ENCODE data around the gene FNIP1.
"Not testable (repeated sequence)": the region's sequence is repeated elsewhere in the genome, so short reads cannot be mapped to it uniquely, and the experiment has no call there.

FNIP1 gene

DNA sequence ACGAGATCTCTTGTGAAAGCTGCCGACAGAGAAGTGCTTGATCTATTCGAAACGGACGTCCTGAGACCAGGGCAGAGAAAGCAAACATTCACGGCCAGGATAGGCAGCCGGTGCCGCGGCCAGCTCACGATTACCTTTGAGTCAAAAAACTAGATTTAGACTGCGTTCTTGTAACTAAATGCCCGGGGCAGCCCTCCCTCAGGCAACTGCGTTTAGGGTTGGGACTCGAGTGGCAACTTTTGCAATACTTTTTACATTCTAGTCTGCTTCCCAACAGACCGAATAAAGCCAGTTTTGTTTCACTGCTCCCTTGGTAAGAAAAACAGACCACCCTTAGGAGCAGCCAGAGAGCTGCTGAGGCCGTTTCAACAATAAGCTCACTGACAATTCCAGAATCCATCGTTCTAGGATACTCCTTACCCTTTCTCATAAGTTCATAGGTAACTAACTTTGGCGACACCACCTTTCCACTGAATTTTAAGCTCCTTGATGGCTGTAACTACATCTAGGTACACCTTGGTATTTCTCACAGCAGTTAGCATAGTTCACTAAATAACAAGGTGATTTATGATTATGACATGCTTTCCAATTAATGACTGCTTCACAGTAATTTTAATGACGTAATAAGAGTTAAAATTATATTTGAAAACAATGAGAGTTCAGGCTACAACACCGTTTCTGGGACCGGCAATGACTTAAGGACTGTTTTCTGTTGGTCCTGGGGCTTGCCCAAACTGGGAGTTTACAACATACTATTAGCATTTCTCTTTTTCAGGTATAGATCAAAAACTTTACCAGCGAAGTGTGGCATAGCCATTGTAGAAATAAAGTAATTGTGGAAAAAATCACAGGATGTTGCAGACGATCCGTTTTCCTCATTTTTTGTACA is 160.9 kb downstream of the FNIP1 start:
- DNase-seq, result no peak

- DNase-seq, result peak; percentile 99
Measured at GRCh38 chr5:131634996-131635683, 161.7 kb downstream of the FNIP1 start, which contains the start of gene RAPGEF6. Gene RAPGEF6, minus strand, starts transcription at chr5:131635229. Its CDS starts 199 bp downstream, at chr5:131635030.

- peak; percentile 65 for DNase-seq
Measured at GRCh38 chr5:131634666-131634995, 162.2 kb downstream of the FNIP1 start.

- no peak for DNase-seq
Measured at GRCh38 chr5:131634238-131634637, 162.6 kb downstream of the FNIP1 start.

GRCh38 chr5:131633830-131634229 is 163.0 kb downstream of the FNIP1 start:
- no peak for DNase-seq

DNA sequence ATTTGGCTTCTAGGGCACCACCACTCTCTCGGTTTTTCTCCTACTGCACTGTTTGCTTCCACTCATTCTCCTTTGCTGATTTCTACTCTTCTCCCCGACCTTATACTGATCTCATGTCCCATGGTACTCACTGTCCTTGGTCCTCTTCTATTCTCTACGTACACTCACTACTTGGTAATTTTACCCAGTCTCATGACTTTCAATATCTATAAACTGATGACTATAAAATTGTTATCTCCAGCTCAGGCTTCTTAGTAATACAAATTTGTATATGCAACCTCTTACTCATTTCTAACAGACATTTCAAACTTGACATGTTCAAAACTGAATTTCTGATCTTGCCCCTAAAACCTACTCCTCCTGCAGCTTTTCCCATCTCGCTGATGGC is 165.9 kb downstream of the FNIP1 start:
- DNase-seq, result peak; percentile 24

- no peak for DNase-seq
Measured at GRCh38 chr5:131630208-131630962, 166.4 kb downstream of the FNIP1 start.

GRCh38 chr5:131628990-131629389 is 167.8 kb downstream of the FNIP1 start:
- DNase-seq, result no peak

DNA sequence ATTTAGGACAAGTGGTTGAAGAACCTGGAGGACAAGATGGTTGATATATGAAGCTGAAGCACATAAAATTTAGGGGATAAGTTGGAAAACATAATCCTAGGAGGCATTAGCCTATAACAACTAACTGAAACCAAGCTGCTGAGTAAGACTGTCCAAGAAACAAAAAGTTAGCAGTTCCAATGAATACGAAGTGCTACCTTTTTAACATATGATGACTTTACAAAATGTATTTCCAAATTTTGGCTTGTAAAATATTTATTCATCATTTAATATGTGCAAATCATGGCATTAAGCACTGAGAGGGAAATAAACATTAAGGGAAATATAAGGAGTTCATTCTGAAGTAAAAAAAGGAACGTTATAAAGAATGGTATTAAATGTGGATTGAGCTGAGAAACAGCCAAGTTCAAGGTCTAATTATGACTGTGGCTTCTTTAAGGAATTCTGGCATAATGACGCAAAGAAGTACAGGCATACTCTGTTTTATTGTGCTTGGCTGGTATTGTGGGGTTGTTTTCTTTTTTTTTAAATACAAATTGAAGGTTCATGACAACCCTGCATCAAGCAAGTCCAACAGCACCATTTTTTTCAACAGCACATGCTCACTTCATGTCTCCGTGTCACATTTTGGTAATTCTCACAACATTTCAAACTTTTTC is 169.5 kb downstream of the FNIP1 start:
- no peak for DNase-seq

DNA sequence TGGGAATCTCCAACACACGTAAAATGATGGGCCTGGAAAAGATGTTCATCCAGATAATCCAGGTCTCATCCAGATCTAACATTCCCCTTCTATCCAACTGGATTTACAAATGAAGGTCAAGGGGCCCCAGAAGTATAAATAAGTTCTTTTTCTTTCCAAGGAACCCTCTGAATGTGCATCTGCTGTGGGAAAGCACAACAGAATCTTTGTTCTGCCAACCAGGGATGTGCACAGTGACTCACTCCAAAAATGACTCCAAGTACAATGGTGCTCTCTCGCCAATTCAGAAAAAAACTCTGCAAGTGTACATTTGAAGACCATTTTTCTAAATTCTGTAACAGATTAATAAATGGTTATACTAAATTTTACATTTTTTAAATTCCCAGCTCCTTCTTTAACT is 174.2 kb downstream of the FNIP1 start:
- no peak for DNase-seq

DNA sequence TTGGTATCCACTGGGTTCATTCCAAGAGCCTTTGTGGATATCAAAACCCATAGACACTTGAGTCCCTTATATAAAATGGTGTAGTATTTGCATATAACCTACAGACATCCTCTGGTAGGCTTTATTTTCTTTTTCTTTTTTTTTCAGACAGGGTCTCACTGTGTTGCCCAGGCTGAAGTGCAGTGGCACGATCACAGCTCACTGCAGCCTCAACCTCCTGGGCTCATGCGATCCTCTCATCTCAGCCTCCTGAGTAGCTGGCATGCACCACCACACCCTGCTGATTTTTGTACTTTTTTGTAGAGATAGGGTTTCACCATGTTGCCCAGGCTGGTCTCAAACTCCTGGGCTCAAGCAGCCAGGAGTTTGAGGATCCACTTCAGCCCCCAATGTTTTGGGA is 175.7 kb downstream of the FNIP1 start:
- not testable (repeated sequence) for DNase-seq

DNA sequence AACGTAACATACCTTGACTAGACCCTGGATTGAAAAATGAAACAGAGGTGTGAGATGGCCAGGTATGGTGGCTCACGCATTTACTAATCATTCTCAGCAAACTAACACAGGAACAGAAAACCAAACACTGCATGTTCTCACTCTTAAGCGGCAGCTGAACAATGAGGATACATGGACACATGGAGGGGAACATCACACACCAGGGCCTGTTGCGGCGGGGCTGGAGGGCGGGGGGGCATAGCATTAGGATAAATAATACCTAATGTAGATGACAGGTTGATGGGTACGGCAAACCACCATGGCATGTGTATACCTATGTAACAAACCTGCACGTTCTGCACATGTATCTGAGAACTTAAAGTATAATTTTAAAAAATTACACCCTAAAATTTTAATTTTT is 177.7 kb downstream of the FNIP1 start:
- no peak for DNase-seq

DNA sequence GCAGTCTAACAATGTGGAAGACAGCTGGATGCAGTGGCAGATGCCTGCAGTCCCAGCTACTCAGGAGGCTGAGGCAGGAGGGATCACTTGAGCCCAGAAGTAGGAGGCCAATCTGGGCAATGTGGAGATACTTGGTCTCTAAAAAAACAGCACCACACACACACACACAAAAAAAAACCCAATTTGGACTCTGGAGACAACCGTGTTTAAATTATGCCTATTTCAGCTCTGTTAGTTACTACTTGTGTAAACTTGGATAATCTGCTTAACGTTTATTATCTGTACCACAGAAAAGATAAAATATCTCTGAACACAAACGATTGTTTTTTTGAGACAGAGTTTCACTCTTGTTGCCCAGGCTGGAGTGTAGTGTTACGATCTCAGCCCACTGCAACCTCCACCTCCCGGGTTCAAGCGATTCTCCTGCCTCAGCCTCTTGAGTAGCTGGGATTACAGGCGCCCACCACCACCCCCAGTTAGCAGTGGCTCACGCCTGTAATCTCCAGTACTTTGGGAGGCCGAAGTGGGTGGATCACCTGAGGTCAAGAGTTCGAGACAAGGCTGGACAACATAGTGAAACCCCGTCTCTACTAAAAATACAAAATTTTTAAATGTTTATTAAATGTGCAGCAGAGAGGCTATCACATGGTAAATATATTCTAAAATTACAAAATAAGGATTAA is 179.5 kb downstream of the FNIP1 start:
- DNase-seq, result no peak

GRCh38 chr5:131615957-131616356 is 180.9 kb downstream of the FNIP1 start:
- DNase-seq, result no peak

DNA sequence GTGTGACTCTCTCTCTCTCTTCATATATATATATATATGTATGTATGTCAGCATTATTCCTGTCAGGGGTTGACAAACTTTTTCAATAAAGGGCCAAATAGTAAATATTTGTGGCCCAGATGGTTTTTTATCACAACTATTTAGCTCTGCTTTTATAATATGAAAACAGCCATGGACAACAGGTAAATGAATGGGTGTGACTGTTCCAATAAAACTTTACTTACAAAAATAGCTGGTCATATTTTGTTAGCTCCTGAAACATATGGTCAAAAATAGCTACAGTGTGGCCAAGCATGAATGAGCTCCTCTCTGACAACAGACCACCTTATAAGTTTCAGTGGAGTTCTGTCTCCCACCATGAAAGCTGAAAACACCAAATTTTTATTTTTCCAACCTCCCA is 183.4 kb downstream of the FNIP1 start:
- no peak for DNase-seq

GRCh38 chr5:131611064-131611381 is 185.8 kb downstream of the FNIP1 start:
- no peak for DNase-seq

- no peak for DNase-seq
Measured at GRCh38 chr5:131610198-131611063, 186.4 kb downstream of the FNIP1 start.

DNA sequence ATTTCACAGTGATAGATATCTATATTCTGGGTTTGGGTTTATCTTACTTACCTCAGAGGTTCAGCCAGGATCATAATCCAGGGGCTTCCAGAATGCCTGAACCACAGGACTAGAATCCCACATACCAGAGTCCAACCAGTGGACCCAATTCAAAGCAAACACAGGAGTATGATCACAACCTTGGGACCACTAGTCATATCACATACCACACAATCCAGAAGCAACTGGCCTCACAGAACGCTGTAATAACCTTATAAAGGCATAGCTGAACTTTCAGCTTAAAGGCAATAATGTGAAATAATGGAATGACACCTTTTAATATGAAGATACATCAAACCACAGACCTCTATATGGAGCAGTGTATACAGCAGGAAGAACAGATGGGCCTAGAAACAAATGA is 187.0 kb downstream of the FNIP1 start:
- no peak for DNase-seq

- no peak for DNase-seq
Measured at GRCh38 chr5:131608597-131608996, 188.2 kb downstream of the FNIP1 start.

GRCh38 chr5:131607903-131608540 is 188.8 kb downstream of the FNIP1 start:
- no peak for DNase-seq

GRCh38 chr5:131607418-131607817 is 189.4 kb downstream of the FNIP1 start:
- DNase-seq, result no peak
